Measurements from ENCODE around the gene RHEB.

Gene RHEB

GRCh38 chr7:151439855-151440798 is 79.6 kb downstream of the RHEB start, which contains the start of gene CRYGN:
Gene CRYGN (minus strand): TSS chr7:151440141. CDS start chr7:151439917, 224 bp downstream.
- H3K4me3 ChIP-seq (ENCODE audit: low read depth in 1 of 2, low read length in 2 of 2) = no peak within 1 kb of the TSS

GRCh38 chr7:151438864-151439601 is 80.7 kb downstream of the RHEB start:
- Histone ChIP-seq H3K36me3 (ENCODE audit: insufficient read depth, low read length) (no peaks in the 10 kb centered on the region), H3K4me2 (ENCODE audit: insufficient read depth, low read length) (no peak overlapping the region), H3K27me3 (ENCODE audit: insufficient read depth, low read length, poor library complexity) (no peaks in the 10 kb centered on the region), H3K27ac (ENCODE audit: low read length) (peak overlapping the region; percentile 45), H3K9me3 (ENCODE audit: insufficient read depth, low read length, severe bottlenecking) (no peaks in the 10 kb centered on the region), H2AFZ (ENCODE audit: low read depth, low read length) (no peak overlapping the region), H3K4me3 (ENCODE audit: low read depth in 1 of 2, low read length in 2 of 2) (no peak overlapping the region), H3K9ac (ENCODE audit: low read depth, low read length) (no peak overlapping the region), H3K4me1 (ENCODE audit: insufficient read depth, low read length) (peaks cover 35% of the 10 kb centered on the region), H3K79me2 (ENCODE audit: insufficient read depth, low read length) (no peaks in the 10 kb centered on the region), H4K20me1 (ENCODE audit: insufficient read depth, low read length) (no peaks in the 10 kb centered on the region)
- no peak for ATAC-seq (ENCODE audit: insufficient read depth, low read depth)
- TF ChIP-seq, protein P1, sequence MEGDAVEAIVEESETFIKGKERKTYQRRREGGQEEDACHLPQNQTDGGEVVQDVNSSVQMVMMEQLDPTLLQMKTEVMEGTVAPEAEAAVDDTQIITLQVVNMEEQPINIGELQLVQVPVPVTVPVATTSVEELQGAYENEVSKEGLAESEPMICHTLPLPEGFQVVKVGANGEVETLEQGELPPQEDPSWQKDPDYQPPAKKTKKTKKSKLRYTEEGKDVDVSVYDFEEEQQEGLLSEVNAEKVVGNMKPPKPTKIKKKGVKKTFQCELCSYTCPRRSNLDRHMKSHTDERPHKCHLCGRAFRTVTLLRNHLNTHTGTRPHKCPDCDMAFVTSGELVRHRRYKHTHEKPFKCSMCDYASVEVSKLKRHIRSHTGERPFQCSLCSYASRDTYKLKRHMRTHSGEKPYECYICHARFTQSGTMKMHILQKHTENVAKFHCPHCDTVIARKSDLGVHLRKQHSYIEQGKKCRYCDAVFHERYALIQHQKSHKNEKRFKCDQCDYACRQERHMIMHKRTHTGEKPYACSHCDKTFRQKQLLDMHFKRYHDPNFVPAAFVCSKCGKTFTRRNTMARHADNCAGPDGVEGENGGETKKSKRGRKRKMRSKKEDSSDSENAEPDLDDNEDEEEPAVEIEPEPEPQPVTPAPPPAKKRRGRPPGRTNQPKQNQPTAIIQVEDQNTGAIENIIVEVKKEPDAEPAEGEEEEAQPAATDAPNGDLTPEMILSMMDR (IDR thresholded peaks at IDR 0.05; ENCODE audit: borderline replicate concordance, extremely low read depth, low read length, poor library complexity, severe bottlenecking) = no peak
- TF ChIP-seq EZH2 (IDR thresholded peaks at IDR 0.05; ENCODE audit: borderline replicate concordance, low read depth, low read length, severe bottlenecking) = no peak
- no peak for DNase-seq

More at GRCh38 chr7:151439855-151440798, 79.6 kb downstream of the RHEB start, which contains the start of gene CRYGN:
- peak within 1 kb of the TSS; percentile 85 for H3K27ac ChIP-seq (ENCODE audit: low read length)
- H3K79me2 ChIP-seq (ENCODE audit: insufficient read depth, low read length) = no peaks in the 10 kb centered on the region
- H3K9me3 ChIP-seq (ENCODE audit: insufficient read depth, low read length, severe bottlenecking) = no peaks in the 10 kb centered on the region
- DNase-seq = no peak
- H4K20me1 ChIP-seq (ENCODE audit: insufficient read depth, low read length) = no peaks in the 10 kb centered on the region
- peak within 1 kb of the TSS; percentile 49 for H3K4me2 ChIP-seq (ENCODE audit: insufficient read depth, low read length)
- TF ChIP-seq EZH2 (IDR thresholded peaks at IDR 0.05; ENCODE audit: borderline replicate concordance, low read depth, low read length, severe bottlenecking) = no peak
- TF ChIP-seq, protein P1 (IDR thresholded peaks at IDR 0.05; ENCODE audit: borderline replicate concordance, extremely low read depth, low read length, poor library complexity, severe bottlenecking) = no peak
- no peaks in the 10 kb centered on the region for H3K27me3 ChIP-seq (ENCODE audit: insufficient read depth, low read length, poor library complexity)
- peak within 1 kb of the TSS; percentile 56; the same call in 1 of the 2 replicates for H2AFZ ChIP-seq (ENCODE audit: low read depth, low read length)
- no peak for ATAC-seq (ENCODE audit: insufficient read depth, low read depth)
- no peaks in the 10 kb centered on the region for H3K36me3 ChIP-seq (ENCODE audit: insufficient read depth, low read length)
- peaks cover 35% of the 10 kb centered on the region for H3K4me1 ChIP-seq (ENCODE audit: insufficient read depth, low read length)
- peak within 1 kb of the TSS; percentile 48 for H3K9ac ChIP-seq (ENCODE audit: low read depth, low read length)

DNA sequence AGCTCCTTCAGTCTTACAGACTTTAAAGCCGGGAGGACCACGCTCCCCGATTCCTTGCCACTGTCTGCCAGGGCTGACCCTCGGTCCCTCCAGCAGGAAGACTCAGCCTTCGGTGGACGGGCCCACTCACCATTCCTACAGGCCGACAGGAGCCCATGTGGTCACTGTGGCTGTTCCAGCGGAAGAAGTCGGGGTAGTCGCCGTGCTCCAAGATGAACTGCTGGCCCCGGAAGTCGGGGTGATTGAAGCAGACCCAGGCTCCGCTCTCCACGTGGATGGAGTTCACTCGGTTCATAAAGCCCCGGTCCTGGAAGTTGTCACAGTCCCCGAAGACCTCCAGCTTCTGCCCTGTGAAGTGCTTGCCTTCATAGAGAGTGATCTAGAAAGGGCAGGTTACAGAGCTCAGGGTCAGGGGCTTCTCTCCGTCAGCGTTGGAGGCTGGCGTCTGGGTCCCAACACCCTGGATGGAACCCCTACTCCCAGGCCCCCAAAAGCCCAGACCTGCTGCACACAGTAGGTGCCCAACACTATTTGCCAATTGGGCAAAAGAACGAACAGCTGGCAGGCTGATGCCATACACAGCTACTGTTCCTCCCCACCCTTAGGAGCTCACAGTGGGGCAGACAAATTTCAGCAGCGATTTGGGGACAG is 81.7 kb downstream of the RHEB start:
- DNase-seq (no peak), ATAC-seq (ENCODE audit: insufficient read depth, low read depth) (no peak)
- TF ChIP-seq, protein P1 (IDR thresholded peaks at IDR 0.05; ENCODE audit: borderline replicate concordance, extremely low read depth, low read length, poor library complexity, severe bottlenecking) = no peak
- no peak for TF ChIP-seq EZH2 (IDR thresholded peaks at IDR 0.05; ENCODE audit: borderline replicate concordance, low read depth, low read length, severe bottlenecking)
- peaks cover 42% of the 10 kb centered on the region for H3K4me1 ChIP-seq (ENCODE audit: insufficient read depth, low read length)
- H3K79me2 ChIP-seq (ENCODE audit: insufficient read depth, low read length) = no peaks in the 10 kb centered on the region
- no peaks in the 10 kb centered on the region for H3K27me3 ChIP-seq (ENCODE audit: insufficient read depth, low read length, poor library complexity)
- H3K4me2 ChIP-seq (ENCODE audit: insufficient read depth, low read length) = no peak overlapping the region
- H3K9ac ChIP-seq (ENCODE audit: low read depth, low read length) = no peak overlapping the region
- H3K4me3 ChIP-seq (ENCODE audit: low read depth in 1 of 2, low read length in 2 of 2) = no peak overlapping the region
- no peaks in the 10 kb centered on the region for H3K9me3 ChIP-seq (ENCODE audit: insufficient read depth, low read length, severe bottlenecking)
- H4K20me1 ChIP-seq (ENCODE audit: insufficient read depth, low read length) = no peaks in the 10 kb centered on the region
- H3K27ac ChIP-seq (ENCODE audit: low read length) = no peak overlapping the region
- no peak overlapping the region for H2AFZ ChIP-seq (ENCODE audit: low read depth, low read length)
- H3K36me3 ChIP-seq (ENCODE audit: insufficient read depth, low read length) = no peaks in the 10 kb centered on the region
